GM18873 (cell line): ENCODE measurements around the gene SCML1.
A peak's percentile ranks its signal among the peaks of the same experiment; 100 is the strongest.
"Not testable (repeated sequence)": the region's sequence is repeated elsewhere in the genome, so short reads cannot be mapped to it uniquely, and the experiment has no call there.

ENCODE experiments used
- ATAC-seq: cut with Tn5 transposase; IDR thresholded peaks from one replicate; pipeline ENCODE4 v1.9.1; 2021; ENCODE audit warnings: mild to moderate bottlenecking, moderate library complexity, moderate number of reproducible peaks; ENCODE audit not compliant: unreplicated experiment, low FRiP score

SCML1 gene

DNA sequence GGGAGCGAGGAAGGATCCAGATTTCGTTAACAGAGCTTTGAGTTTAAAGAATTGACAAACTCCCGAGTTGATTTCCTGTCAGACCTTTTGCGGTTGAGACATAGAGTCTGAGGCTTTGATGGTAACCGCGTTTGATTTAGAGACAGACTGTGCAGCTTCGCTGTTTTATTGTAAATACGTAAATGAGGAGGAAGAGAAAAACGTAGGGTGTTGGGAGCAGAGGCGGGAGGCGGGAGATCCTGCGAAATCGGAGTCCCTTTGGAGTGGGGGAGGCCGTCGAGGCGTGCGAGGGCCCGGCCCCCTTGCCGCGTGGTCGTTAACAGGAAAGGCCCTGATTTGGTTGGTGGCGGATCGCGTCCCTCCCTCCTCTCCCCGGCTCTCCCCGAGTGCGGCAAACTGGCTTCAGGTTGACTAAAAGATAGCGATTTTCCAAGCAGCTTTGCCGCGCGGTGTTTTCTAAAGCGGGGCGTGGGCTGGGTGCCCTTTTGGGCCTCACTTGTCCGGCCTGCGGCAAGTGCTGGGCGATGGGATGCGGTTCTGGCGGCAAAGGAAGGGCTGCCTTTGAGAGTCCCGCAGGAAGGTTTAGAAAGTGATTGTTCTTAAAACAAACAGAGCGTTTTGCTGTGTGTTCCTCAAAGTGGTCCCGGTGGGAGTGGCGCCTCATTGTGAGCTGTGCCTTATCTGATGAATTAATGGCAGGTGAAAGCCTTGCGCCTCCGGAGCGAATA is 857 bp downstream of the SCML1 start:
- no peak for ATAC-seq

DNA sequence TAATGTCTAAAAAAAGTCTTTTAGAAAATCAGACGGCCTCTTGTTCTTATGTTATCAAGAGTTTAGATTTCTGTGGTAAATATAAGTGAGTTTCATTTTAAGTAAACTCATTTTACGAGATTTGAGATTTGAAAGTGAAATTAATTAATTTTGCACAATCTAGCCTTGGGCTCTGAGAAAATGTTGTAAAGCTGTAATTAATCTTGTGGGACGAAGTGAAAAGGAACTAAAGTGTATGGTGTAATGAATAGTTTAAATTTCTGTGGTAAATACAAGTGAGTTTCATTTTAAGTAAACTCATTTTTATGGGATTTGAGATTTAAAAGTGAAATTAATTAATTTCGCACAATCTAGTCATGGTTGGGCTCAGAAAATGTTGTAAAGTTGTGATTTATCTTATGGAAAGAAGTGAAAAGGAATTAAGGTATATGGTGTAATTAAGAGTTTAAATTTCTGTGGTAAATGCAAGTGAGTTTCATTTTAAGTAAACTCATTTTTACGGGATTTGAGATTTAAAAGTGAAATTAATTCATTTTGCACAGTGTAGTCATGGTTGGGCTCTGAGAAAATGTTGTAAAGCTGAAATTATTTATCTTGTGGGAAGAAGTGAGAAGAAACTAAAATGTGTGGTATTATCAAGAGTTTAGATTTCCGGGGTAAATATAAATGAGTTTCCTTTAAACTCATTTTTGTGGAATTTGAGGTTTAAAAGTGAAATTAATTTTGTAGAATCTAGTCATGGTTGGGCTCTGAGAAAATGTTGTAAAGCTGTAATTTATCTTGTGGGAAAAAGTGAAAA is 1.6 kb downstream of the SCML1 start:
- no peak for ATAC-seq

DNA sequence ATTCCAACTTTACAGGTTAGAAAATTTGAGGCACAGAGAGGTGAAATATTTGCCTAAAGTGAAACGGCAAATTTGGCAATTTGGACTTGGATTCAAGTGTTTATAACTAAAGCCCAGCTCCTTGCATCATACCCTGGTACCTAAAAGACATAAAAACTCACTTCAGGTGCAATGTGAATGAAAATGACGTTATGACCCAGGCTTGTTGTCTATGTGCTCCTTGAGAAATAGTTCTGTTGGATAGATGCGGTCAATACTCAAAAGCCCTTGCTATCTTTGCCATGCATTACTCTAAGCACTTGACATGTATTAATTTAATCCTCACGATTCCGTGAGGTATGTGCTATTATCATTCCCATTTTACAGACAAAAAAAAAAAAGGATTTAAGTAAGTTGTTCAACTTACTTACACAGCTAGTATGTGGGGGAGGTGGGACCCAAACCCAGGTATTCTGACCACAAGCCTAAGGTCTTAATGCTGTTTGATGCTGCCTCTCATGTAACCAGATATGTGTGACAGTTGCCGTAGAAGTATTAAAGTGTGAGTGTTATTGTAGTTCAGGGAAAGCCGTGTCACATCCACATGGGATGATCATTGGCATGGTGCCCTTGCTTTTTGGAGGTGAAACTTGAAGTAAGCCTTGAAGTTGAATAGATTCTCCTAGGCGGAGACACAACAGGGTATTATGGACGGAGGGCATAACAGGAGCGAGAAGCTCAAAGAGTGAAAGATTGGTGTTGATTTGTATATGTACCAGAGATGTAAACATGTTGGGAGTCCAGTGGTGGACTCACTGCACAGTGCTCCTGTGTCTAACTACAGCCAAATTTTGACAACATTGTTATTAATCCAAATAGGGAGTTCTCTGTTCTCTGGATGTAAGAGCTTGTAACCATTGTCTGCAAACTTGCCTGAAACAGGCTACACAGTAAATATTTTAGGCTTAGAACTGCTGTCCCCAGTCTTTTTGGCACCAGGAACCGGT is 3.1 kb downstream of the SCML1 start:
- ATAC-seq, result no peak

DNA sequence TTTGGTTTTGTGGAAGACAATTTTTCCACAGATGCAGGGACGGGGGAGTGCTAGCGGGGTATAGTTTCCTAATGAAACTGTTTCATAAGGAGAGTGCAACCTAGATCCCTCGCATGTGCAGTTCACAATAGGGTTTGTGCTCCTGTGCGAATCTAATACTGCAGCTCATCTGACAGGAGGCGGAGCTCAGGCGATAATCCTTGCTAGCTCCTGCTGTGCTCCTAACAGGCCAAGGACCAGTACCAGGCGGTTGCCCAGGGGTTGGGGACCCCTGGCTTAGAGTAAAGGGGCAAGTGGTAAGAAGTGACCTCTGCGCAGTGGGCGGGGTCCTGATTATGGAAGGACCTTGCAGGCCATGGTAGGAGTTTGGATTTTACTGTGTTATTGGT is 3.8 kb downstream of the SCML1 start:
- ATAC-seq, result no peak

DNA sequence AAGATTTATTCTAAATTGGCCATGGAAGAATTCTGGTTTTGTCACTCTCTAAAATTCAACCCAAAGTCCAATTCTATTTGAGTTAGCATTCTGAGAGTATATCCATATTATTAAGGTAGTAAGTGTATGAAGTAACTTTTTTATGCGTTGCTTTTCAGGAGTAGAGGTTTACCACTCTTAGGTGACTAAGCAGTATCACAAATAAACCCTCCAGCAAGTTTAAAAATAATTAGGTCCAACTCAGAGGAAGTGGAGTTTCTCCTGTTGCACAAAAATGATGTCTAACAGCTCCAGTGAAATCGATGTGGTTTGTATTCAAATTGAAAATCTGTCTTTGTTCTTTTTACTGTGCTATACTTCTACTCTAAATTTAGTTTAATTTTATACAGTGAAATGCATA is 6.6 kb downstream of the SCML1 start:
- ATAC-seq, result no peak

DNA sequence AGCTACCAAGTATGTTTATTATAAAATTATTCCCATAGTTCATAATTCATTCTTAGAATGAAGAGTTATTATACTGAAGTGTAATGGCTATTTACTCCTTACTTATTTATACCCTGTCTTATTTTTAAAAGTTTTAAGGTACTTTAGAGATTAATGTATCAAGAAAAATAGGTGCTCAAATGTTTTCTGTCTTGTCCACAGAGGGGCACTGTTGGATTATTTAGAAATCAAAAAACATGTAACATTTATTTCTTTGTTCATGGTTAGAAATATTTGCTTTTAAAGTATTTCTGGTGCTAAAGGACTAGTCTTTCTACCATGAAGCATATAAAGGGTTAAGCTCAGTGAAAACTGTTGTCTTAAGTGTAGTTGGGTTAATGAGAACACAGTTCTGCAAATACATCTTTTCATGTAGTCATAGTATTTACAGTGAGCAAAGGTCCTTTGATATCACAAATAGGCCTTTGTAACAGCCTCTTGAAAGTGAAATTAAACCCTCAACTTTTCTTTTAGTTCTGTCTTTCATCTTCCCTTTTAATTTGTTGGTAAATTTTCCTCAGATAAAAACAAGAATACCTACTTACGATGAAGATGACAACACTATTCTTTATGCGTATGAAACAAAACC is 7.7 kb downstream of the SCML1 start:
- no peak for ATAC-seq

DNA sequence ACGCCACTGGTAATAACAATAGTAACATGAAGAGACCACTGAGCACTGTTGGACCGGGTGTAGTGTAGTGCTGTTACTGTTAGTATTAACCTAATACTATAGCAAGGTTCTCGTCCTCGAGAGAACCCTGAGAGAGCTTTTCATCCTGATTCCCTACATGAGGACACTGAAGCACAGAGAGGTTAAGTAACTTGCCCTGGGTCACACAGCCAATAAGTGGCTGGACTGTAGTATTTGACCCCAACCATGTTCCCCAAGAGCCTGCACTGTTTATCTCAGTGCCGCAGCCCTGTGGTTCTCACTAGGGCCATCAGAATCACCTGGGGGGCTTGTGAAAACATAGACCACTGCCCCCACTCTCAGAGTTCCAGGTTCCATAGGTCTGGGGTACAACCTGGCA is 10.4 kb downstream of the SCML1 start:
- no peak for ATAC-seq

DNA sequence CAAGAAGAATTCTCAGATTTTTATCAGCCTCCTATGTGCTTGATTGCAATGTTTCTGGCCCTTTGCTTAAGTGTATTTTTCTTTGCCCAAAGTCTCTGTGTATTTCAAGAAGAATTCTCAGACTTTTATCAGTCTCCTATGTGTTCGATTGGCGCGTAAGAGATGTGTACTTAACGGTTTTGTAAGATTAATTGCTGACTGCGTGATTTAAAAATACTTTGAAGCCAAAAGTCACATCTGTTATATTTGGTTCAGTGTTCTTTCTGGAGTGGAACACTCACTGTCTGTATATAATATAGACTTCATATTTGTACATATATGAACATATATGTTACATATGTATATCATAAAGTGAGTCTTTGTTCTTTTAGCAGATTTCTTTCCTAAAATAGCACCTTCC is 11.4 kb downstream of the SCML1 start:
- no peak for ATAC-seq

DNA sequence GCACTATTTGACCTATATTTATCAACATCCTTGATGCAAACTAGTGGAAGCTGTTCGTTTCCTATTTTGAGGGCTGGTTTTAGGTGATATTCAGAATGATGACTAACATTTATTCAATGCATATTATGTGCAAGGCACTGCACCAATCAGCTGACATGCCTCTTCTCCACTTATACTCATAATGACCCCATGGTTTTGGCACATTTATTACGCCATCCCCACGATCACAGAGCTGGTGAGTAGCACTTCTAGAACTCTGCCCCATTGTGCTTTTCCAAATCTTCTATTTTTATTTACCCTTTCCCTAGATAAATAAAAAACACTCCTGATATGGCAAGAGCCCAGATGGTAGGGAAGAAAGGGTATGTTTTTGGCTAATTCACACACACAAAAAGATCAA is 13.1 kb downstream of the SCML1 start:
- no peak for ATAC-seq

DNA sequence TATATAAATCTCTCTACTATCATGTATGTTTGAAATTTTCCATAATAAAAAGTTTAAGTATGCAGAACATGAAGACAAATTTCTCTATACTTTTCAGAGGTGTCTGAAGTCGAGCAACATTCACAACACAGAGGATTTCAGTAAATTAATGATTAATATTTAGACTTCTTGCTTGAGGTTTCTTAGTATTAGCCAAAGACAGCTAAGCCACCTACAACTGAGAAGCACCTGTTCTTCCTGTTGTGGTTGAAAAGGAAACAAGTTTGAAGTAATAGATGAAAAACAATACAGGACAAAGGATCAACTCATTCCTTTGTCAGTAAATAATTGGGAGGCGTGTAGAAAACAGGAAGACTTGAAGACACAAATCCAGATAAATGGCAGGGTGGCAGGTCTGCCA is 21.1 kb downstream of the SCML1 start:
- peak; percentile 93 for ATAC-seq

DNA sequence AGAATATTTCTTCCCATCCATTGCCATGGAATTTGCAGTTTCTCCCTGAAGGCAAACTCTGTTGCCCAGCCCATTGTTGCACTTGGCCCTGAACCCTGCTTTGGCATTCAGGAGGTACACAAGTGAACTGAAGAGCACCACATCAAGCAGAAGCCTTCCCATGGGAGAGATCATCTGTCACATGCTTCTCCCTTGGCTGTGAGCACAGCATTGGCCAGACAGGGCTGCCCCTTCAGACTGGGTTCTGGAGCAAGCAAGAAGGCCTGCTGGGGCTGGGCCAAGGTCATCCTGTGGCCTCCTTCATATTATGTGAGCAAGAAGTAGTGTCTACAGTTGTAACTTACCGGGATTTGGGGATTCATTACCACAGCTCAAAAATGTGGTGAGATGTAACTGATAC is 22.7 kb downstream of the SCML1 start:
- no peak for ATAC-seq

DNA sequence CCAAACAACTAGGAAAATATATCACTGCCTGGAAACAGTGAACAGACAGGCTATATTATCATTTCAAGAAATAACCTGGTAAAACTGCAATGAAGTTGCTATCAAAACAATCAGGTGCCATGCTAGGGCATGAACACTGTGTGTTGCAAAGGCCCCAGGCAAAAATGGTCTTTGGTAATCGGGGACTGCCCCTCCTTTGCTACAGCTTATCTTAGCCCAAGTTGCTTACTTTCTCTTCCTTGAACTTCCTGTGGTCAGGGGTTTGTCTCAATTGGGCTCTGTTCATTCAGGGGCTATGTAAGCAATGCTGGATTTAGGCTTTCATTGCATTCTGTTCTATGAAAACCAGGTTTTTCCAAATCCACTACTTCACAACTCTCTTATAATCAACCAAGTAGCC is 30.4 kb downstream of the SCML1 start:
- ATAC-seq, result no peak

DNA sequence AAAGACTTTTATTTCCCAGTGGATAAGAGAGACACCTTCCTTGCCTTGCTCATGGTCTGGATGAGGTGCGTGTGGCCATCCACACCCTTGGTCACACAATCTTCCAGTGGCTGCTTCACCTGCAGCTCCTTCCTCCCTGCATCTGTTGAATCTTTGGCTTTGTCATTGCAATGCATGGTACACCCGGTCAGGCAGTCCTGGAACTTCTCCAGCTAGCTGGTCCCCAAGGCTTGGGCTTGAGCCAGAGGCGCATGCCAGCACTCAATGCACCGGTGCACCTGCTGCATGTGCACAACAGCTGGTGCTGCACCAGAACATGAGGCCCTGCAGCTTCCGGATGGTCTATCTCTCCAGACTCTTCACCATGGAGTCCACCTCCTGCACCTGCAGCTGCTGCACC is 31.7 kb downstream of the SCML1 start:
- no peak for ATAC-seq

DNA sequence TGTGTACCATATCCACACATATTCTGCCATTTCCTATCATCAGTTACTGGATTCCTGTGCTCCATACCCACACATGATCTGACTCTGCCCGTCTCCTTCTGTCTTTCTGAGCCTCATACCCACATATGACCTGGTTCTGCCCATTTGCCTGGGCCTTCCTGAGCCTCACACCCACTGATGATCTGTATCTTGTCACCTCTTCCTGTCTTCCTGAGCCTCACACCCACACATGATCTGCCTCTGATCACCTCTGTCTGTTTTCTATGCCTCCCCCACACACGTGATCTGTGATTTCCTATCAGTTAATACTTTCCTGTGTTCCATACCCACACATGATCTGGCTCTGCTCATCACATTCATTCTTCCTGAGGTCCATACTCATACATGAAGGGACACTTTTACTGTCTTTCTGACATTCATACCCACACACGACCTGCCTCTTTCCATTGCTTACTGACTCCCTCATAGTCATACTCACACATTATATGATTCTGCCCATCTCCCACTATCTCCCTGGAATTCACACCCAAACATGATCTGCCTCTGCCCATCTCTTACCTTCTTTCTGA is 32.5 kb downstream of the SCML1 start:
- ATAC-seq, result no peak

DNA sequence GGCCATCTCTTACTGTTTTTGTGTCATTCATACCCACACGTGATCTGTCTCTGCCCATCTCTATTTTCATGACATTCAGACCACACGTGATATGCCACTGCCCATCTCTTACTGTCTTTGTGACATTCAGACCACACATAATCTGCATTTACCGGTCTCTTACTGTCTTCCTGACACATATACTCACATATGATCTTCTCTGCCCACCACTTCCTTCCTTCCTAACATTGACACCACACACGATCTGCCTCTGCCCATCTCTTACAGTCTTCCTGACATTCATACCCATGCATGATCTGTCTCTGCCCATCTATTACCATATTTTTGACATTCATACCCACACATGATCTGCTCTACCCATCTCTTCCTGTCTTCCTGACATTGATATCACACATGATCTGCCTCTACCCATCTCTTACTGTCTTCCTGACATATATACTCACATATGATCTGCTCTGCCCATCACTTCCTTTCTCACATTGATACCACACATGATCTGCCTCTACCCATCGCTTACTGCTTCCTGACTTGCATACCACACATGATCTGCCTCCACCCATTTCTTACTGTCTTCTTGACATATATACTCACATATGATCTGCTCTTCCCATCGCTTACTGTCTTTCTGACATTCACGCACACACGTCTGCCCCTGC is 36.1 kb downstream of the SCML1 start:
- no peak for ATAC-seq

DNA sequence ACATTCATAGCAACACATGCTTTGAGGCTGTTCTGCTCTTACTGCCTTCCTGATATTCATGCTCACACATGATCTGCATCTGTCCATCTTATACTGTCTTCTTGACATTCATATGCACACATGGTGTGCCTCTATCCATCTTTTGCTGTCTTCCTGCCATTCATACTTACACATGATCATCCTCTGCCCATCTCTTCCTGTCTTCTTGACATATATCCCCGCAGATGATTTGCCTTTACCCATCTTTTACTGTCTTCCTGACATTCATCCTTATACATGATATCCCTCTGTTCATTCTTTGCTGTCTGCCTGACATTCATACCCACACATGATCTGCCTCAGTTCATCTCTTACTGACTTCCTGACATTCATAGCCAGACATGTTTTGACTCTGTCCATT is 36.8 kb downstream of the SCML1 start:
- ATAC-seq, result no peak

DNA sequence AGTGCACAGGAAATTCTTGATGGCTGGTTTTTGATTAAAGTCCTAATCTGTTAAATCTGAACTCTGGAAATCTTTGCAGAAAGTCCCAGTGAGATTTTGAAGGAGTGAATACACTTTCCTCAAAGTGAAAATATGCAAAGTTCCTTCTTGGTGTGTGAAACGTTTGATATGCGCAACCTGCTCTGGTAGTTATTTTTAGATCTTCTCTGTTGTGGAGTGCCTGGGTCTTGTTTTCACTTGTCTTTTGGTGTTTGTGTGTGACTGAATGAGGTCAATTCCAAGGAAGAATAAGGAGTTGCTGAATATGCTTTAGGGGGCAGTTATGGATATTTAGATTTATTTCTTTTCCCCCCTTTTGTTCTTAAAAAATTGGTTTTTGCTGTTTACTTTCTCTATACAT is 41.7 kb downstream of the SCML1 start:
- ATAC-seq, result no peak

DNA sequence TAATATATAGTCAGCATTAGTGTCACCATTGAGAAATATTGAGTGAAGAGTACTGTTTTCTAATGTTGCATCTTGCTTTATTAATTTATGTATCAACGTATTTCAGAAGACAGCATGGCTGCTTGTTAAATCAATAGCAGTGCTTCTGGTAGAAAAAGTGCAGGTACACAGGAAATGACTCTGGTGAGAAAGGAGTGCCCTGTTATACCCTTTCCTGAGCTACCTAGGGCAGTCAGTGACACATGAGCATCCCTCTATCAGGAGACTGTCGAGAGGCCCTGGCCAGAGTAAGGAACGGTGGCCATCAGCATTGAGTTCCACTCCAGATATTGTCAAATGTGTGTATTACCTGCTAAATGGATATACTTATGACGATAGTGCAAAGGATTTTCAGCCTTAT is 42.1 kb downstream of the SCML1 start:
- no peak for ATAC-seq

DNA sequence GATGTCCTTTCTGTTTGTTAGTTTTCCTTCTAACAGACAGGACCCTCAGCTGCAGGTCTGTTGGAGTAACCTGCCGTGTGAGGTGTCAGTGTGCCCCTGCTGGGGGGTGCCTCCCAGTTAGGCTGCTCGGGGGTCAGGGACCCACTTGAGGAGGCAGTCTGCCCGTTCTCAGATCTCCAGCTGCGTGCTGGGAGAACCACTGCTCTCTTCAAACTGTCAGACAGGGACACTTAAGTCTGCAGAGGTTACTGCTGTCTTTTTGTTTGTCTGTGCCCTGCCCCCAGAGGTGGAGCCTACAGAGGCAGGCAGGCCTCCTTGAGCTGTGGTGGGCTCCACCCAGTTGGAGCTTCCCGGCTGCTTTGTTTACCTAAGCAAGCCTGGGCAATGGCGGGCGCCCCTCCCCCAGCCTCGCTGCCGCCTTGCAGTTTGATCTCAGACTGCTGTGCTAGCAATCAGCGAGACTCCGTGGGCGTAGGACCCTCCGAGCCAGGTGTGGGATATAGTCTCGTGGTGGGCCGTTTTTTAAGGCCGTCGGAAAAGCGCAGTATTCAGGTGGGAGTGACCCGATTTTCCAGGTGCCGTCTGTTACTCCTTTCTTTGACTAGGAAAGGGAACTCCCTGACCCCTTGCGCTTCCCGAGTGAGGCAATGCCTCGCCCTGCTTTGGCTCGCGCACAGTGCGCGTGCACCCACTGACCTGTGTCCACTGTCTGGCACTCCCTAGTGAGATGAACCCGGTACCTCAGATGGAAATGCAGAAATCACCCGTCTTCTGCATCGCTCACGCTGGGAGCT is 49.5 kb downstream of the SCML1 start:
- ATAC-seq, result not testable (repeated sequence)
